Measurements from ENCODE around the gene RASD1.

GRCh38 chr17:17499402-17500145 is 3.4 kb upstream of the RASD1 start:
- TF ChIP-seq CTCF (conservative IDR thresholded peaks at IDR 0.05; ENCODE audit: low read depth, low read length), result no peak
- no peak for TF ChIP-seq EZH2 (IDR thresholded peaks at IDR 0.05; ENCODE audit: low read length, unreplicated experiment)
